DMS53 treated with DMSO at 0.1 percent for 48 hours (cell line): ENCODE results near the gene ELOB.
"Not testable (repeated sequence)": the region's sequence is repeated elsewhere in the genome, so short reads cannot be mapped to it uniquely, and the experiment has no call there.

ENCODE experiments used
- DNase-seq: peaks from one replicate; lab custom pipeline; 2025; ENCODE audit not compliant: unreplicated experiment; lab: John Stamatoyannopoulos, UW

The ELOB gene

GRCh38 chr16:2724088-2724676 is 52.9 kb downstream of the ELOB start:
- DNase-seq = no peak

- DNase-seq = not testable (repeated sequence)
Observed at GRCh38 chr16:2721634-2722173, 55.4 kb downstream of the ELOB start.
